SK-N-SH (cell line): ENCODE data around the gene SDK1. TPM values are rescaled to one million over a fixed set of nuclear protein-coding genes. Genes with fewer than 3 reads are reported as not detected.

Experiments used
- CTCF ChIA-PET: fragments of 300-600, 350-600 bp; formaldehyde crosslinking; extraction: SDS; loops from one replicate; lab custom pipeline; 2021; lab: Yijun Ruan, JAX
- POLR2A ChIA-PET: fragments of 350-600 bp; sonication (Branson Sonifier 250); formaldehyde crosslinking; extraction: SDS; loops from one replicate; lab custom pipeline; 2020; ENCODE audit warnings: antibody characterized with exemption, inconsistent platforms; lab: Yijun Ruan, JAX
- DNase-seq: peaks from one replicate; pipeline ENCODE4 v3.0.0; 2012
- H2AFZ ChIP-seq: fragments of 200-600 bp; sonication (generic); 2 replicates; pipeline ENCODE4 v1.8.1; 2016; ENCODE audit warnings: antibody characterized with exemption, mild to moderate bottlenecking, low read depth
- H3F3A ChIP-seq: fragments of 200-600 bp; sonication (generic); replicated peaks from 2 replicates; pipeline ENCODE3; 2016; ENCODE audit warnings: antibody characterized with exemption, mild to moderate bottlenecking; ENCODE audit not compliant: insufficient read depth
- H3K27ac ChIP-seq, 2 experiments: fragments of 200-500 bp in 1 of 2; fragments of 200-600 bp in 1 of 2; sonication (Bioruptor generic) in 1 of 2; sonication (generic), shearing (Covaris generic) in 1 of 2; 2 replicates each; pipeline versions ENCODE4 v1.5.1 to v1.6.1; 2014 to 2016; ENCODE audit warnings: low read depth in 2 of 2, inconsistent platforms in 1 of 2, low read length in 1 of 2, mild to moderate bottlenecking in 1 of 2, mixed read lengths in 1 of 2
- H3K27me3 ChIP-seq: fragments of 200-600 bp; sonication (generic), shearing (Covaris generic); 2 replicates; pipeline ENCODE4 v1.6.1; 2016; ENCODE audit warnings: mixed run types; ENCODE audit not compliant: insufficient read depth
- H3K36me3 ChIP-seq, 2 experiments: fragments of 200-500 bp in 1 of 2; fragments of 200-600 bp in 1 of 2; sonication (Bioruptor generic) in 1 of 2; sonication (generic) in 1 of 2; replicated peaks in 1 of 2; 2 replicates each; pipeline versions ENCODE3 to v1.5.1; 2014 to 2016; ENCODE audit warnings: low read length in 1 of 2, mild to moderate bottlenecking in 1 of 2; ENCODE audit not compliant: insufficient read depth in 2 of 2, control insufficient read depth in 1 of 2
- H3K4me1 ChIP-seq, 2 experiments: fragments of 200-500 bp in 1 of 2; fragments of 200-600 bp in 1 of 2; sonication (Bioruptor generic) in 1 of 2; sonication (generic), shearing (Covaris generic) in 1 of 2; 2 replicates each; pipeline versions ENCODE4 v1.5.1 to v1.6.1; 2014 to 2016; ENCODE audit warnings: low read depth in 1 of 2, low read length in 1 of 2, mixed run types in 1 of 2; ENCODE audit not compliant: insufficient read depth in 2 of 2, control insufficient read depth in 1 of 2
- H3K4me2 ChIP-seq: fragments of 200-600 bp; sonication (generic), shearing (Covaris generic); 2 replicates; pipeline ENCODE4 v1.6.1; 2017; ENCODE audit warnings: mixed run types
- H3K4me3 ChIP-seq, 2 experiments: fragments of 200-500 bp in 1 of 2; fragments of 200-600 bp in 1 of 2; sonication (Bioruptor generic) in 1 of 2; sonication (generic), shearing (Covaris generic) in 1 of 2; 2 replicates each; pipeline versions ENCODE4 v1.5.1 to v1.8.1; 2014 to 2016; ENCODE audit warnings: low read depth in 2 of 2, inconsistent platforms in 1 of 2, low read length in 1 of 2, mild to moderate bottlenecking in 1 of 2, mixed read lengths in 1 of 2, moderate library complexity in 1 of 2
- H3K79me2 ChIP-seq: fragments of 200-600 bp; sonication (generic); 2 replicates; pipeline ENCODE4 v1.8.1; 2017; ENCODE audit warnings: mild to moderate bottlenecking; ENCODE audit not compliant: insufficient read depth
- H3K9ac ChIP-seq: fragments of 200-600 bp; sonication (generic); 2 replicates; pipeline ENCODE4 v1.6.1; 2017; ENCODE audit warnings: mixed run types
- H3K9me2 ChIP-seq: fragments of 200-600 bp; sonication (generic); 2 replicates; pipeline ENCODE4 v1.6.1; 2017; ENCODE audit warnings: mixed run types
- H3K9me3 ChIP-seq: fragments of 200-600 bp; sonication (generic); 2 replicates; pipeline ENCODE4 v1.6.1; 2017; ENCODE audit warnings: mixed run types, mild to moderate bottlenecking, moderate library complexity
- H4K20me1 ChIP-seq: fragments of 200-600 bp; sonication (generic); 2 replicates; pipeline ENCODE4 v1.6.1; 2017; ENCODE audit warnings: mild to moderate bottlenecking, mixed run types; ENCODE audit not compliant: insufficient read depth
- ELF1 ChIP-seq: IDR thresholded peaks from 2 replicates; pipeline ENCODE4 v1.4.0; 2012
- EP300 ChIP-seq, 2 experiments: IDR thresholded peaks; 2 replicates each; pipeline versions ENCODE4 v1.4.0 to v1.6.1; 2012; ENCODE audit warnings: borderline replicate concordance in 1 of 2, low read depth in 1 of 2, low read length in 1 of 2
- EZH2phosphoT487 ChIP-seq: fragments of 200-600 bp; sonication (generic); IDR thresholded peaks from 2 replicates; pipeline ENCODE4 v1.6.1; 2017; ENCODE audit warnings: low read depth, mixed run types, mild to moderate bottlenecking, antibody characterized with exemption, moderate library complexity, borderline replicate concordance
- FOSL2 ChIP-seq: IDR thresholded peaks from 2 replicates; pipeline ENCODE4 v1.4.0; 2012; ENCODE audit warnings: low read depth, mild to moderate bottlenecking, moderate library complexity, borderline replicate concordance
- GABPA ChIP-seq: IDR thresholded peaks from 2 replicates; pipeline ENCODE4 v1.4.0; 2012; ENCODE audit warnings: low read depth, mild to moderate bottlenecking
- JUND ChIP-seq: IDR thresholded peaks from 2 replicates; pipeline ENCODE4 v1.4.0; 2012
- MXI1 ChIP-seq: IDR thresholded peaks from 2 replicates; pipeline ENCODE4 v1.6.1; 2012; ENCODE audit warnings: mild to moderate bottlenecking, low read depth, low read length, improper control_type of control experiment
- NFIC ChIP-seq: IDR thresholded peaks from 2 replicates; pipeline ENCODE4 v1.4.0; 2012; ENCODE audit warnings: borderline replicate concordance
- POLR2AphosphoS5 ChIP-seq: IDR thresholded peaks from 2 replicates; pipeline ENCODE4 v1.6.1; 2012; ENCODE audit warnings: low read depth, low read length
- RAD21 ChIP-seq: IDR thresholded peaks from 2 replicates; pipeline ENCODE4 v1.6.1; 2012; ENCODE audit warnings: mild to moderate bottlenecking, low read length
- RCOR1 ChIP-seq: fragments of 150-350 bp; IDR thresholded peaks from 2 replicates; pipeline ENCODE4 v1.6.1; 2017; ENCODE audit warnings: antibody characterized with exemption, low read length
- RFX5 ChIP-seq: IDR thresholded peaks from 2 replicates; pipeline ENCODE4 v1.6.1; 2012; ENCODE audit warnings: mild to moderate bottlenecking, improper control_type of control experiment, low read length
- RXRA ChIP-seq: IDR thresholded peaks from 2 replicates; pipeline ENCODE4 v1.4.0; 2012; ENCODE audit warnings: low read depth, mild to moderate bottlenecking, borderline replicate concordance
- SIN3A ChIP-seq: IDR thresholded peaks from 2 replicates; pipeline ENCODE4 v1.6.1; 2012; ENCODE audit warnings: low read depth, mild to moderate bottlenecking, low read length, moderate library complexity, borderline replicate concordance
- SMC3 ChIP-seq: IDR thresholded peaks from 2 replicates; pipeline ENCODE4 v1.6.1; 2012; ENCODE audit warnings: low read depth, low read length, improper control_type of control experiment
- TCF12 ChIP-seq: IDR thresholded peaks from 2 replicates; pipeline ENCODE4 v1.4.0; 2012
- YY1 ChIP-seq: IDR thresholded peaks from 2 replicates; pipeline ENCODE4 v1.4.0; 2012; ENCODE audit warnings: low read depth, mild to moderate bottlenecking
- WGBS: methylation state at CpG from one replicate; pipeline ENCODE4 v1.1.6; 2017; ENCODE audit warnings: low lambda C conversion rate; 5-methylcytosine and 5-hydroxymethylcytosine counted together
- polyA plus RNA-seq, 3 experiments: library from polyadenylated mRNA; depleted of rRNA; stranded (reverse); fragments of >200 nt; gene quantifications; 2 replicates each; pipeline ENCODE4 v1.2.3, GENCODE V29; 2012
- TF ChIP-seq, protein P1 (sequence below): fragments of 200-600 bp; sonication (generic); IDR thresholded peaks from 2 replicates; pipeline ENCODE4 v1.6.1; 2017; ENCODE audit warnings: antibody characterized with exemption, mild to moderate bottlenecking, moderate library complexity
- TF ChIP-seq, protein P2 (sequence below): IDR thresholded peaks from 2 replicates; pipeline ENCODE4 v1.4.0; 2012; ENCODE audit warnings: low read depth
- TF ChIP-seq, protein P3 (sequence below): IDR thresholded peaks from 2 replicates; pipeline ENCODE4; 2012
- TF ChIP-seq, protein P4 (sequence below): IDR thresholded peaks from 2 replicates; pipeline ENCODE4 v1.4.0; 2012; ENCODE audit warnings: low read depth, borderline replicate concordance
- TF ChIP-seq, protein P5 (sequence below): fragments of 150-350 bp; IDR thresholded peaks from 2 replicates; pipeline ENCODE4 v1.6.1; 2017; ENCODE audit warnings: antibody characterized with exemption, low read length, low read depth, borderline replicate concordance

SDK1 gene
- polyA plus RNA-seq, 1 of the 3 experiments (the other 2 are of a cell fraction) = 1.2 TPM

DNA sequence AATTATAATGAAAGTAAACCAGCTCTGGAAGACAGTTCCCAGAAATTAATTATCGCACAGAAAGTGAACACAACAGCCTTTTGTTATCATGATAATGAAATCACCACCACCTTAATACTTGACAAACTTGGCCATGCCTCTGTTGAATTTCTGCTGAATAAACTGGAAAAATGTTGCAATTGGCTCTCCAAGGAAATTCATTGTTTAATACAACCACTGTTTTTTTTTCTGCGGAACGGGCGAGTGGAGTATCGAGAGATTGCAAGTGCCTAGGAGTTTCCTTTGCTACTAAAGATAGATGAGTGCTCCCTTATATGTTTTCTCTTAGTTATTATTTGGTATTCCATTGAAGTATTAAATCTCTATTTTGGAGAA lies 657.0 kb downstream of the SDK1 start:
- WGBS = 93% methylated on average over 5 of the region's 5 CpGs
- no peaks in the 10 kb centered on the region for H3K79me2 ChIP-seq
- H4K20me1 ChIP-seq = no peaks in the 10 kb centered on the region
- peaks cover 0 to 10% of the 10 kb centered on the region in 2 experiments; a peak in 2 of 4 replicates for H3K4me1 ChIP-seq
- no peaks in the 10 kb centered on the region for H3F3A ChIP-seq
- no peak for TF ChIP-seq GABPA
- no peak for TF ChIP-seq YY1
- TF ChIP-seq, protein P1, sequence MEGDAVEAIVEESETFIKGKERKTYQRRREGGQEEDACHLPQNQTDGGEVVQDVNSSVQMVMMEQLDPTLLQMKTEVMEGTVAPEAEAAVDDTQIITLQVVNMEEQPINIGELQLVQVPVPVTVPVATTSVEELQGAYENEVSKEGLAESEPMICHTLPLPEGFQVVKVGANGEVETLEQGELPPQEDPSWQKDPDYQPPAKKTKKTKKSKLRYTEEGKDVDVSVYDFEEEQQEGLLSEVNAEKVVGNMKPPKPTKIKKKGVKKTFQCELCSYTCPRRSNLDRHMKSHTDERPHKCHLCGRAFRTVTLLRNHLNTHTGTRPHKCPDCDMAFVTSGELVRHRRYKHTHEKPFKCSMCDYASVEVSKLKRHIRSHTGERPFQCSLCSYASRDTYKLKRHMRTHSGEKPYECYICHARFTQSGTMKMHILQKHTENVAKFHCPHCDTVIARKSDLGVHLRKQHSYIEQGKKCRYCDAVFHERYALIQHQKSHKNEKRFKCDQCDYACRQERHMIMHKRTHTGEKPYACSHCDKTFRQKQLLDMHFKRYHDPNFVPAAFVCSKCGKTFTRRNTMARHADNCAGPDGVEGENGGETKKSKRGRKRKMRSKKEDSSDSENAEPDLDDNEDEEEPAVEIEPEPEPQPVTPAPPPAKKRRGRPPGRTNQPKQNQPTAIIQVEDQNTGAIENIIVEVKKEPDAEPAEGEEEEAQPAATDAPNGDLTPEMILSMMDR = no peak
- TF ChIP-seq SMC3 = no peak
- TF ChIP-seq MXI1 = no peak
- no peak for TF ChIP-seq NFIC
- no peak for DNase-seq
- no peaks in the 10 kb centered on the region for H3K9me3 ChIP-seq
- no peaks in the 10 kb centered on the region for H3K9me2 ChIP-seq
- no peak overlapping the region for H3K27ac ChIP-seq
- no peak overlapping the region for H2AFZ ChIP-seq
- H3K9ac ChIP-seq = no peak overlapping the region
- CTCF ChIA-PET = interaction anchor here (1.0 to 1.4 kb wide), 3 partner anchors 16 to 27 kb away, joined by 3 to 4 read pairs (median 4); no protein-coding TSS in a partner anchor
- no peaks in the 10 kb centered on the region for H3K27me3 ChIP-seq
- no peak overlapping the region for H3K4me3 ChIP-seq
- H3K4me2 ChIP-seq = no peak overlapping the region
- no peaks in the 10 kb centered on the region for H3K36me3 ChIP-seq
- POLR2A ChIA-PET = no interaction called here

DNA sequence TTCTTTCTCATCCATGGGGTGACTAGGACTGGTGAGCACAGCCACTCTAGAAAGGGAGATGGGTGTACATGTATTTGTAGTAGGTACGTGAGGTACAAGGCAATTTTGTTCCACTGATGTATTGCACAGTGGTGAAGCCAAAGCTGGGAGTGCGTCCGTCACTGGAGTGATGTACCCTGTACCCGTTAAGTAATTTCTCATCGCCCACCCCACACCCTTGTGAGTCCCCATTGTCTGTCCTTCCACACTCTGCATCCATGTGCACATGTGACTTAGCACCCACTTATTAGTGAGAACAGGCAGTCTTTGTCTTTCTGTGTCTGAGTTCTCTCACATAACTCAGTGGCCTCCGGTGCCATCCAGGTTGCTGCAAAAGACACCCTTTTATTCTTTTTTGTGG lies 658.3 kb downstream of the SDK1 start:
- H3K79me2 ChIP-seq = no peaks in the 10 kb centered on the region
- H2AFZ ChIP-seq = no peak overlapping the region
- DNase-seq = no peak
- no peaks in the 10 kb centered on the region for H4K20me1 ChIP-seq
- no peaks in the 10 kb centered on the region for H3K9me3 ChIP-seq
- ChIA-PET CTCF (interaction anchor here (0.6 to 1.2 kb wide), 4 partner anchors 46 to 804 kb away, joined by 3 read pairs; partner anchors contain the start of gene SDK1), POLR2A (no interaction called here)
- H3K4me2 ChIP-seq = no peak overlapping the region
- no peak overlapping the region for H3K4me3 ChIP-seq
- 75% methylated on average over 6 of the region's 6 CpGs for WGBS
- no peaks in the 10 kb centered on the region for H3K36me3 ChIP-seq
- no peaks in the 10 kb centered on the region for H3F3A ChIP-seq
- H3K9me2 ChIP-seq = no peaks in the 10 kb centered on the region
- H3K4me1 ChIP-seq = peaks cover 0 to 10% of the 10 kb centered on the region in 2 experiments; a peak in 2 of 4 replicates
- H3K9ac ChIP-seq = no peak overlapping the region
- no peak overlapping the region for H3K27ac ChIP-seq
- no peaks in the 10 kb centered on the region for H3K27me3 ChIP-seq
- no peak for TF ChIP-seq RFX5
- TF ChIP-seq EP300 (IDR thresholded peaks at IDR 0.05; ENCODE audit: borderline replicate concordance in 1 of 2, low read depth in 1 of 2, low read length in 1 of 2) = no peak
- TF ChIP-seq, protein P2, sequence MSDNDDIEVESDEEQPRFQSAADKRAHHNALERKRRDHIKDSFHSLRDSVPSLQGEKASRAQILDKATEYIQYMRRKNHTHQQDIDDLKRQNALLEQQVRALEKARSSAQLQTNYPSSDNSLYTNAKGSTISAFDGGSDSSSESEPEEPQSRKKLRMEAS = no peak
- no peak for TF ChIP-seq ELF1
- TF ChIP-seq, protein P3, sequence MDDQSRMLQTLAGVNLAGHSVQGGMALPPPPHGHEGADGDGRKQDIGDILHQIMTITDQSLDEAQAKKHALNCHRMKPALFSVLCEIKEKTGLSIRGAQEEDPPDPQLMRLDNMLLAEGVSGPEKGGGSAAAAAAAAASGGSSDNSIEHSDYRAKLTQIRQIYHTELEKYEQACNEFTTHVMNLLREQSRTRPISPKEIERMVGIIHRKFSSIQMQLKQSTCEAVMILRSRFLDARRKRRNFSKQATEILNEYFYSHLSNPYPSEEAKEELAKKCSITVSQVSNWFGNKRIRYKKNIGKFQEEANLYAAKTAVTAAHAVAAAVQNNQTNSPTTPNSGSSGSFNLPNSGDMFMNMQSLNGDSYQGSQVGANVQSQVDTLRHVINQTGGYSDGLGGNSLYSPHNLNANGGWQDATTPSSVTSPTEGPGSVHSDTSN = no peak
- TF ChIP-seq TCF12 = no peak
- no peak for TF ChIP-seq FOSL2
- TF ChIP-seq, protein P4, sequence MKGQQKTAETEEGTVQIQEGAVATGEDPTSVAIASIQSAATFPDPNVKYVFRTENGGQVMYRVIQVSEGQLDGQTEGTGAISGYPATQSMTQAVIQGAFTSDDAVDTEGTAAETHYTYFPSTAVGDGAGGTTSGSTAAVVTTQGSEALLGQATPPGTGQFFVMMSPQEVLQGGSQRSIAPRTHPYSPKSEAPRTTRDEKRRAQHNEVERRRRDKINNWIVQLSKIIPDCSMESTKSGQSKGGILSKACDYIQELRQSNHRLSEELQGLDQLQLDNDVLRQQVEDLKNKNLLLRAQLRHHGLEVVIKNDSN = no peak
- TF ChIP-seq JUND = no peak
- no peak for TF ChIP-seq RXRA
- TF ChIP-seq SIN3A = no peak
- no peak for TF ChIP-seq EZH2phosphoT487
- no peak for TF ChIP-seq POLR2AphosphoS5
- TF ChIP-seq NFIC = no peak
- no peak for TF ChIP-seq RAD21
- TF ChIP-seq, protein P5, sequence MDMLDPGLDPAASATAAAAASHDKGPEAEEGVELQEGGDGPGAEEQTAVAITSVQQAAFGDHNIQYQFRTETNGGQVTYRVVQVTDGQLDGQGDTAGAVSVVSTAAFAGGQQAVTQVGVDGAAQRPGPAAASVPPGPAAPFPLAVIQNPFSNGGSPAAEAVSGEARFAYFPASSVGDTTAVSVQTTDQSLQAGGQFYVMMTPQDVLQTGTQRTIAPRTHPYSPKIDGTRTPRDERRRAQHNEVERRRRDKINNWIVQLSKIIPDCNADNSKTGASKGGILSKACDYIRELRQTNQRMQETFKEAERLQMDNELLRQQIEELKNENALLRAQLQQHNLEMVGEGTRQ = no peak
- no peak for TF ChIP-seq RCOR1
